Type B pancreatic cell (in vitro differentiated cells): ENCODE results near the gene ST6GALNAC2. TPM values are rescaled to one million over a fixed set of nuclear protein-coding genes. Genes with fewer than 3 reads are reported as not detected.
A peak's percentile ranks its signal among the peaks of the same experiment; 100 is the strongest.

ENCODE experiments used
- DNase-seq: peaks from one replicate; pipeline ENCODE4 v3.0.0; 2021; ENCODE audit warnings: mixed read lengths; ENCODE audit not compliant: unreplicated experiment; ENCODE audit errors: extremely low spot score
- H3K27ac Mint-ChIP-seq: 2 replicates; pipeline ENCODE4 v1.8.0; 2021; ENCODE audit warnings: mild to moderate bottlenecking, mixed read lengths
- H3K27me3 Mint-ChIP-seq: 2 replicates; pipeline ENCODE4 v1.8.0; 2021; ENCODE audit warnings: mixed read lengths
- H3K36me3 Mint-ChIP-seq: 2 replicates; pipeline ENCODE4 v1.8.0; 2021; ENCODE audit warnings: mixed read lengths
- H3K4me1 Mint-ChIP-seq: one replicate; pipeline ENCODE4 v1.8.0; 2021; ENCODE audit warnings: mixed read lengths; ENCODE audit not compliant: unreplicated experiment
- H3K4me3 Mint-ChIP-seq: 2 replicates; pipeline ENCODE4 v1.8.0; 2021; ENCODE audit warnings: mild to moderate bottlenecking, mixed read lengths
- H3K9me3 Mint-ChIP-seq: 2 replicates; pipeline ENCODE4 v1.8.0; 2021; ENCODE audit warnings: mixed read lengths
- total RNA-seq: library from RNA; stranded (reverse); gene quantifications from 2 replicates; pipeline ENCODE4 v1.2.1, GENCODE V29; 2021; ENCODE audit warnings: low replicate concordance
- TF ChIP-seq, protein P1 (sequence below): fragments of 200-600 bp; sonication (generic); conservative IDR thresholded peaks from 2 replicates; pipeline ENCODE4 v1.5.0; 2021; ENCODE audit warnings: antibody characterized with exemption, mild to moderate bottlenecking

ST6GALNAC2 gene
- total RNA-seq, 1 donor from 2014 or later, result 4.3 TPM

- peaks cover 50% of the 10 kb centered on the region for H3K27me3 Mint-ChIP-seq
- peak overlapping the region; percentile 75 for H3K4me3 Mint-ChIP-seq
- no peak for DNase-seq
- peaks cover 29% of the 10 kb centered on the region for H3K4me1 Mint-ChIP-seq
- H3K36me3 Mint-ChIP-seq, result peaks cover 6% of the 10 kb centered on the region
- no peaks in the 10 kb centered on the region for H3K9me3 Mint-ChIP-seq
- H3K27ac Mint-ChIP-seq, result peak overlapping the region; percentile 42
- TF ChIP-seq, protein P1, sequence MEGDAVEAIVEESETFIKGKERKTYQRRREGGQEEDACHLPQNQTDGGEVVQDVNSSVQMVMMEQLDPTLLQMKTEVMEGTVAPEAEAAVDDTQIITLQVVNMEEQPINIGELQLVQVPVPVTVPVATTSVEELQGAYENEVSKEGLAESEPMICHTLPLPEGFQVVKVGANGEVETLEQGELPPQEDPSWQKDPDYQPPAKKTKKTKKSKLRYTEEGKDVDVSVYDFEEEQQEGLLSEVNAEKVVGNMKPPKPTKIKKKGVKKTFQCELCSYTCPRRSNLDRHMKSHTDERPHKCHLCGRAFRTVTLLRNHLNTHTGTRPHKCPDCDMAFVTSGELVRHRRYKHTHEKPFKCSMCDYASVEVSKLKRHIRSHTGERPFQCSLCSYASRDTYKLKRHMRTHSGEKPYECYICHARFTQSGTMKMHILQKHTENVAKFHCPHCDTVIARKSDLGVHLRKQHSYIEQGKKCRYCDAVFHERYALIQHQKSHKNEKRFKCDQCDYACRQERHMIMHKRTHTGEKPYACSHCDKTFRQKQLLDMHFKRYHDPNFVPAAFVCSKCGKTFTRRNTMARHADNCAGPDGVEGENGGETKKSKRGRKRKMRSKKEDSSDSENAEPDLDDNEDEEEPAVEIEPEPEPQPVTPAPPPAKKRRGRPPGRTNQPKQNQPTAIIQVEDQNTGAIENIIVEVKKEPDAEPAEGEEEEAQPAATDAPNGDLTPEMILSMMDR, result no peak
Measured at GRCh38 chr17:76586741-76587487, 1.3 kb upstream of the ST6GALNAC2 start.

DNA sequence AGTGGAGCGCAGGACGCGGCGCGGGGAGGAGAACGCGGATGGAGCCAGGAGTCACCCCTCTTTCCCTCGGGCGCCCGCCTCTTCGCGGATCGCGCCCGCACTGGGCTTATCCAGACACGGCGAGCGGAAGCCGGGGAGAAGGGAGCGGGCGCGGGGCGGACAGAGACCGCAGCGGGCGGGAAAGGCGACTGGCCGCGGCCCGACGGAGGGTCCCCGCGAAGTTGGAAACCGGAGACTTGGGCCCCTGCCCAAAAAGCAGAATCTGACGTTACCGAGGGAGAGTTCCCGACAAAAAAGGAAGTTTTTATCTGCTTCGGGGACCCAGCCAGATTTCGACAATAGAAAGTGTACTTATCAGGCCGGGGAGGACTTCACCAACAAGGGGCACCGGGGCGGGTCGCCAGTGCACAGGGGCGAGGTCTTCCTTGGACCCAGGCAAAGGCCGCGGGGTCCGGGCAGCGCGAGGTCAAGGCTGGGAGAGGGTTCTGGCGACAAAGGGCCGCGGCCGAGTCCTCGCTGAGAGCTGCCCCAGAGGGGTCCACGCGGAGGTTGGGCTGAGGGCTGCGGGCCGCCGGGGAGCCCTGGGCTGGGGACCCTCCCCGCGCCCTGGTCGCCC lies 519 bp downstream of the ST6GALNAC2 start:
- Mint-ChIP-seq H3K27ac (peak overlapping the region; percentile 78), H3K27me3 (peaks cover 50% of the 10 kb centered on the region)
- TF ChIP-seq, protein P1, result no peak

GRCh38 chr17:76584427-76585032 lies 1.1 kb downstream of the ST6GALNAC2 start:
- H3K27me3 Mint-ChIP-seq, result peaks cover 48% of the 10 kb centered on the region
- peaks cover 27% of the 10 kb centered on the region for H3K4me1 Mint-ChIP-seq
- no peaks in the 10 kb centered on the region for H3K9me3 Mint-ChIP-seq
- TF ChIP-seq, protein P1, result no peak
- no peak for DNase-seq
- peaks cover 6% of the 10 kb centered on the region for H3K36me3 Mint-ChIP-seq
- H3K27ac Mint-ChIP-seq, result peak overlapping the region; percentile 78
- H3K4me3 Mint-ChIP-seq, result peak overlapping the region; percentile 84

More for the DNA sequence above, 519 bp downstream of the ST6GALNAC2 start:
- H3K36me3 Mint-ChIP-seq, result peaks cover 6% of the 10 kb centered on the region
- peaks cover 29% of the 10 kb centered on the region for H3K4me1 Mint-ChIP-seq
- DNase-seq, result no peak
- H3K9me3 Mint-ChIP-seq, result no peaks in the 10 kb centered on the region
- H3K4me3 Mint-ChIP-seq, result peak overlapping the region; percentile 84

- H3K27me3 Mint-ChIP-seq, result peaks cover 34% of the 10 kb centered on the region
- H3K4me3 Mint-ChIP-seq, result peak overlapping the region; percentile 17
- TF ChIP-seq, protein P1, result no peak
- no peaks in the 10 kb centered on the region for H3K9me3 Mint-ChIP-seq
- peaks cover 17% of the 10 kb centered on the region for H3K4me1 Mint-ChIP-seq
- peak overlapping the region; percentile 54 for H3K27ac Mint-ChIP-seq
- DNase-seq, result no peak
- no peaks in the 10 kb centered on the region for H3K36me3 Mint-ChIP-seq
Measured at GRCh38 chr17:76582660-76583059, 3.0 kb downstream of the ST6GALNAC2 start.

DNA sequence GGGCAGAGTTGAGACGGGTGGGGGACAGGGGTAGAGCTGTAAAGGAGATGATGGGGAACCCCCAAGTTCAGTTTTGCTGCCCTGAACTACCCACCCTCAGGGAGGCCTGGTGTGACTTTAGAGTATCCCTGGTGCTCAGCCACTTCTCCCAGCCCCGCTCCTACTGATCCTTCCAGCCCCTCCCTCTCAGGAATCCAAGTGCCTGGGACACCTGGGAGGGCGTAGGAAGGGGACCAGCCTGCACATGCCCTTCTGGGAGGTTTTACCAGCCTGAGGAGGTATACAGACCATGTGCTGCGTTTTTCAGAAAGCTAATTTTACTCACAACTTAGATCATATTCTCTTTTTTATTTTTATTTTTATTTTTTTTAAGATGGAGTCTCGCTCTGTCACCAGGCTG lies 4.1 kb downstream of the ST6GALNAC2 start:
- Mint-ChIP-seq H3K4me3 (no peak overlapping the region), H3K4me1 (peaks cover 8% of the 10 kb centered on the region), H3K27ac (no peak overlapping the region), H3K27me3 (peaks cover 23% of the 10 kb centered on the region), H3K9me3 (no peaks in the 10 kb centered on the region), H3K36me3 (no peaks in the 10 kb centered on the region)
- no peak for DNase-seq
- TF ChIP-seq, protein P1, result no peak
